NB4 (cell line): ENCODE results near the gene SNX25.

Experiments used
- MYC ChIP-seq: IDR thresholded peaks from 2 replicates; pipeline ENCODE4 v1.6.1; 2011; ENCODE audit warnings: low read depth, low read length
- POLR2A ChIP-seq: IDR thresholded peaks from 2 replicates; pipeline ENCODE4 v1.6.1; 2011; ENCODE audit warnings: mild to moderate bottlenecking; ENCODE audit not compliant: insufficient read length; ENCODE audit errors: extremely low read depth
- TF ChIP-seq, protein P1 (sequence below): IDR thresholded peaks from one replicate; pipeline ENCODE4 v1.5.1; 2012; ENCODE audit warnings: low read depth, low read length
- TF ChIP-seq, protein P2 (sequence below): IDR thresholded peaks from 2 replicates; pipeline ENCODE4 v1.6.1; 2011; ENCODE audit warnings: low read depth, low read length

DNA sequence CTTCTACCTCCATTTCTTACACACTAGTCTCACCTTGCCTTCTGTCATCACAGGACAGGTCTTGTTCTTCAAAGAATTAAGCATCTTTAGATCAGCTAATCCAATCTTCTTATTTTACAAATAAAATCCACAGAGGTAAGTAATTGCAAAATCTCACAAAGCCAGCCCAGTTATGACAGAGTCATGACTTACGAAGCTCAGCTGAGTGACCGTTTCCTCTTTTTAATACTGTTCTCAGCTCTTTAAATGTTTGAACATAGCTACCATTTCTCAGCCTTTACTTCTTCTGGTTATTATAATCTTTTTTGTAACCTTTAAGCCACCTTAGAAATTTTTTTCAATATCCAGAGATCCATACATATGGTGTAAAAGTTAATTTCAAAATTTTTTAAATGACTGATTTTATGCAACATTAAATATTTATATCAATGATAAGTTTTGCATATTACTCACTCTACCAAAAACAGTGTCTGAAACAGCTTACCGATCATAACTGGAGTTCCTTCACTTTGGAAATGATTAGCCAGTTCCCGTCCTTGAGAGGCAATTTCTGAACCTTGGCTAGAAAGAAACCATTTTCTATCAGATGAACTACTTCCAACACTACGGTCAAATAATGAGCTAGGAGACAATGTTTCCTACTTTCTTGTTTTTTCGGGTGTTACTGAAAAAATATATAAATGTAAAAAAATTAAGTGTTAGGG is 196.1 kb downstream of the SNX25 start:
- TF ChIP-seq, protein P1, sequence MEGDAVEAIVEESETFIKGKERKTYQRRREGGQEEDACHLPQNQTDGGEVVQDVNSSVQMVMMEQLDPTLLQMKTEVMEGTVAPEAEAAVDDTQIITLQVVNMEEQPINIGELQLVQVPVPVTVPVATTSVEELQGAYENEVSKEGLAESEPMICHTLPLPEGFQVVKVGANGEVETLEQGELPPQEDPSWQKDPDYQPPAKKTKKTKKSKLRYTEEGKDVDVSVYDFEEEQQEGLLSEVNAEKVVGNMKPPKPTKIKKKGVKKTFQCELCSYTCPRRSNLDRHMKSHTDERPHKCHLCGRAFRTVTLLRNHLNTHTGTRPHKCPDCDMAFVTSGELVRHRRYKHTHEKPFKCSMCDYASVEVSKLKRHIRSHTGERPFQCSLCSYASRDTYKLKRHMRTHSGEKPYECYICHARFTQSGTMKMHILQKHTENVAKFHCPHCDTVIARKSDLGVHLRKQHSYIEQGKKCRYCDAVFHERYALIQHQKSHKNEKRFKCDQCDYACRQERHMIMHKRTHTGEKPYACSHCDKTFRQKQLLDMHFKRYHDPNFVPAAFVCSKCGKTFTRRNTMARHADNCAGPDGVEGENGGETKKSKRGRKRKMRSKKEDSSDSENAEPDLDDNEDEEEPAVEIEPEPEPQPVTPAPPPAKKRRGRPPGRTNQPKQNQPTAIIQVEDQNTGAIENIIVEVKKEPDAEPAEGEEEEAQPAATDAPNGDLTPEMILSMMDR = no peak
- TF ChIP-seq, protein P2, sequence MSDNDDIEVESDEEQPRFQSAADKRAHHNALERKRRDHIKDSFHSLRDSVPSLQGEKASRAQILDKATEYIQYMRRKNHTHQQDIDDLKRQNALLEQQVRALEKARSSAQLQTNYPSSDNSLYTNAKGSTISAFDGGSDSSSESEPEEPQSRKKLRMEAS = no peak
- TF ChIP-seq POLR2A (no peak), MYC (no peak)
